C4-2B (cell line): ENCODE results near the gene PNPLA2.

Source experiments
- H3K27ac ChIP-seq: fragments of 450-650 bp; 2 replicates; pipeline ENCODE4 v1.5.1; 2017
- ZFX ChIP-seq: fragments of 450-650 bp; IDR thresholded peaks from 2 replicates; pipeline ENCODE4 v1.6.1; 2017
- TF ChIP-seq, protein P1 (sequence below): fragments of 450-650 bp; conservative IDR thresholded peaks from 2 replicates; pipeline ENCODE4 v1.5.1; 2017; ENCODE audit warnings: mild to moderate bottlenecking

Gene PNPLA2

DNA sequence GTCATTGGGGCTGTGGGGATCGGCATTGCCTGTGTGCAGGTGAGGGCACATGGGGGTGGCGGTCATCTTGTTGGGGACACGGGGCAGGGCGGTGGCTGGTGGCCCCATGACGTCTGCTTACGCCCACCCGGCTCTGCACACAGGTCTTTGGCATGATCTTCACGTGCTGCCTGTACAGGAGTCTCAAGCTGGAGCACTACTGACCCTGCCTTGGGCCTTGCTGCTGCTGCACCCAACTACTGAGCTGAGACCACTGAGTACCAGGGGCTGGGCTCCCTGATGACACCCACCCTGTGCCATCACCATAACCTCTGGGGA, 19.2 kb downstream of the PNPLA2 start:
- H3K27ac ChIP-seq, result no peak overlapping the region
- TF ChIP-seq, protein P1, sequence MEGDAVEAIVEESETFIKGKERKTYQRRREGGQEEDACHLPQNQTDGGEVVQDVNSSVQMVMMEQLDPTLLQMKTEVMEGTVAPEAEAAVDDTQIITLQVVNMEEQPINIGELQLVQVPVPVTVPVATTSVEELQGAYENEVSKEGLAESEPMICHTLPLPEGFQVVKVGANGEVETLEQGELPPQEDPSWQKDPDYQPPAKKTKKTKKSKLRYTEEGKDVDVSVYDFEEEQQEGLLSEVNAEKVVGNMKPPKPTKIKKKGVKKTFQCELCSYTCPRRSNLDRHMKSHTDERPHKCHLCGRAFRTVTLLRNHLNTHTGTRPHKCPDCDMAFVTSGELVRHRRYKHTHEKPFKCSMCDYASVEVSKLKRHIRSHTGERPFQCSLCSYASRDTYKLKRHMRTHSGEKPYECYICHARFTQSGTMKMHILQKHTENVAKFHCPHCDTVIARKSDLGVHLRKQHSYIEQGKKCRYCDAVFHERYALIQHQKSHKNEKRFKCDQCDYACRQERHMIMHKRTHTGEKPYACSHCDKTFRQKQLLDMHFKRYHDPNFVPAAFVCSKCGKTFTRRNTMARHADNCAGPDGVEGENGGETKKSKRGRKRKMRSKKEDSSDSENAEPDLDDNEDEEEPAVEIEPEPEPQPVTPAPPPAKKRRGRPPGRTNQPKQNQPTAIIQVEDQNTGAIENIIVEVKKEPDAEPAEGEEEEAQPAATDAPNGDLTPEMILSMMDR, result no peak
- no peak for TF ChIP-seq ZFX

DNA sequence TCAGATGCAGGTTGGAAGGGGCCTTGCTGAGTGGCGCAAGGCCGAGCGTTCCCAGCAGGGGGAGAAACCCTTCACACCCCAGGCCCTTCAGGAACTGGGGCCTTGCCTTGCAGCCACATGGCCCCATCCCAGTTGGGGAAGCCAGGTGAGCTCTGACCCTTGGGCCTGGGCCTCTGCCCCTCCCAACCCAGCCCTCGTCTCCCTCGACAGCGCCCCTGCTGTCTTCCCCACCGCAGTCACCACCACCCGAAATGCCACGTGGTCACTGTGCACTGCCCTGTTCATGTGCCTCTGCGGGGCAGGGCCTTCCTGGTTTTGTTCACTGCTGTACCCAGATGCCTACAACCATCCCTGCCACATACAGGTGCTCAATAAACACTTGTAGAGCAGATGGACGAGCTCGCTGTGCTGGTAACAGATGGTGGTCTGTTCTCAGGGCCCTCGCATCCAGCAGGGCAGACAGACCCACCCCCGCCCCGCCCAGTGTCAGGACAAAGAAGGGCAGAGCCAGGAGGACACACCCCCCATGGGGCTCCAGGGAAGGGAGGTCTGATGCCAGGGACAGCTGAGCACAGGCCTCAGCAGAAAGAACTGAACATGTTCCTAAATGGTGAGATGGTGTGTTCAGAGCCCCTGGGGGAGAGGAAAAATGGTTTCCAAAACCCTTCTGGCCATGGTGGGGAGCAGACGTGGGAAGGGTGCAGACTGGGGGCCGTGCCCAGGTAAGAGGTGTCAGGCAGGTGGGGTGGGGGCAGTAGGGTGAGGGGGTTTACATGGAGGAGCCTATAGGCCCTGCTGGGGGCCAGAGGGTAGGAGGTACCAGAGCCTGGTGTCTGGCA, 19.9 kb downstream of the PNPLA2 start:
- H3K27ac ChIP-seq, result no peak overlapping the region
- no peak for TF ChIP-seq ZFX
- TF ChIP-seq, protein P1, result no peak; the same call in 1 of the 2 replicates

DNA sequence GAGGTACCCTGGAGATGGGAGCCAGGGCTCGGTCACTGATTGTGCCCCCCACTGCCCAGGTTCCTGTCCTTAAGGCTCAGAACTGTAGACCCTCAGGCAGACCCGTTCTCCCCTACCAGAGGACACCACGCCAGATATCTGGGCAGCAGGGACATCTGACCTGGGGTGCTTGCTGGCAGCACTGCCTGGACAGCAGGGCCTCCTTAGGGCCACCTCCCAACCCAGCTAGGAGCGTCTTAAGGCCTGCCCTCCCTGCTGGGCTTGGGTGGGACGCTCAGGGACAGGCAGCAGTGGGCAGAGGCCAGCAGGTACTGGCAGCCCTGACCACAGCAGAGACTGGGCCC, 20.5 kb downstream of the PNPLA2 start:
- TF ChIP-seq, protein P1, result no peak
- TF ChIP-seq ZFX, result no peak
- no peak overlapping the region for H3K27ac ChIP-seq

DNA sequence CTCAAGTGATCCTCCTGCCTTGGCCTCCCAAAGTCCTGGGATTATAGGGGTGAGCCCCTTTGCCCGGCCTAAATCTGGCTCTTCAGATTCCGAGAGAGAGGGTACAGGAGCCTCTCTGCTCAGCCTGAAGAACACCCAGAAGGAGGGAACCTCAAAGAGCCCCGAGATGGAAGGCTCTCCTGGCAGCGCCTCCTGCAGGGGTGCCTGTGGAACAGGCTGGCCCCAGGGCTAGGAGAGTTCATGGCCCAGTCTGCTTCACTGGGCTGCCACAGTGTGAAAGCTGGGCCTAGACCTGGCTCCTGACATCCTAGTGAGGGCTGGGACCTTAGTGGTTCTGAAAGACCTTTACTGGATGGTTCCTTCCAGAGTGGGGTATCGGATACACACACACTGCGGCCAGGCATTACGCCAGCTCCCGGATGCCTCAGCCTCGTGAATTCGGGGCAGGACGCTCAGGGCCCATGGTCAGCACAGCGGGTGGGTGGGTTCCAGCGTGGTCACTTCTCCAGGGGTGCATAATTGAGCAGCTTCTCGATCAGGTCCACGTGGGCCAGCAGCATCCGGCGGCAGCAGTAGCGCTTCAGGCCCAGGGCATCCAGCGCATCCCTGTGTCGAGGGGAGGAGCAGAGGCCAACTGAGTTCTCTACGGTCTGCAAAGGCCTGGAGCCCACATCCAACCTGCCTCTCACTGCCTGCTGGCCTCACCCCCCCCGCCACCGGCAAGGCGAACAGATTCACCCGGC, 21.3 kb downstream of the PNPLA2 start:
- TF ChIP-seq, protein P1, result no peak; the same call in 1 of the 2 replicates
- TF ChIP-seq ZFX, result no peak
- H3K27ac ChIP-seq, result peak overlapping the region; percentile 86; the same call in 1 of the 2 replicates

DNA sequence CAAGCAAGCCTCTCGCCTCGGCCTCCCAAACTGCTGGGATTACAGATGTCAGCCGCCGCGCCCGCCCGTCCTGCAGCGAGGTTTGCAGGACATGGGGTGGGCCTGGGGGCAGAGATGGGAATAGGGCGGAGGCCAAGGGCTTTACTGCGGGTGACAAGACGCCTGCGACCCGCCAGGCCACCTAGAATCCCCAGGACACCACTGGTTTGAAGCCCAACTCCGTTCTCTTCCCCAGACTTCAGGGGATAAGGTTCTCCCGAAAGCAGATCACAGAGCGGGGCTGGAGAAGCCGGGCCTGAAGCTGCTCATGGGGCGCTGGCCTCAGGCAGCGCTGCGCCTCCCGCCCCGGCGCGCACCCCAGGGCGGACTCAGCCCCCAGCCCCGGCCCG, 23.3 kb downstream of the PNPLA2 start:
- peak overlapping the region; percentile 86 for H3K27ac ChIP-seq
- TF ChIP-seq, protein P1, result no peak
- no peak; the same call in 1 of the 2 replicates for TF ChIP-seq ZFX

DNA sequence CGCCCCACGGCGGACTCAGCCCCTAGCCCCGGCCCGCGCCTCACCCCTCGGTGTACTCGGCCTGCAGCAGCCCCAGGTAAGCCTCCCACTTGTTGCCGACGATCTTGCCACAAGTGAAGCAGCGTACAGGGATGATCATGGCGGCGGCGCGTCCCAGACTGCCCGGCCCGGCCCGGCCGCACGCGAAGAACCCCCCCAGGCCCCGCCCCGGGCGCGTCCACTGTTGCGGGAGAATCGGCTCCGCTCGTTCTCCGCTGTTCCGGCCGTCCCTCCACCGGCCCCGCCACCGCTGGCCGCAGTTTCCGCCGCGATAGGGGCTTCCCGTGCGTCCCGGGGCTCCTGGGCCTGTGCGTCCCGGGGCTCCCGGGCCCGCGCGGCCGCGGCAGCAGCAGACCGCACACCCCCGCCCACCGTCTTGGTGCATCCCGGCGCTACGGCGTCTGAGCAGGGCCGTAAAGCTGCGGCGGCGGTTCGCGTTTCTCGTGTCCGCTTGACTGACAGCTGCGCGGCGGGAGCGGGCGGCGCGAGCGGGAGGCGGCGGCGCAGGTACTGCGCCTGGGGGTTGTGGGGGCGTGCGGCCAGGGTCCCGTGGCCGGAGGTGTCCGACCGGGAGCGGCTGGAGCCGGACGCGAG, 23.8 kb downstream of the PNPLA2 start, which contains the start of the genes POLR2L and TSPAN4:
Gene POLR2L, minus strand, starts transcription at position 160 of the 633 bp plus-strand sequence. Its CDS starts 21 bp downstream, at position 139.
Gene TSPAN4, plus strand, starts transcription at position 483 of the 633 bp plus-strand sequence. CDS start 7,453 bp downstream, outside the sequence.
- H3K27ac ChIP-seq, result peak within 1 kb of the TSS; percentile 86
- peak; percentile 81; the same call in 1 of the 2 replicates for TF ChIP-seq ZFX
- TF ChIP-seq, protein P1, result no peak
